CD14-positive monocyte (primary cell): ENCODE data around the gene CST11. TPM values are rescaled to one million over a fixed set of nuclear protein-coding genes. Genes with fewer than 3 reads are reported as not detected.

Experiments
- DNase-seq, 3 donors: peaks; one replicate each; pipeline ENCODE4 v3.0.0-alpha.2; 2011 to 2022
- H2AFZ ChIP-seq: 2 replicates; pipeline ENCODE4 v1.6.0; 2012; ENCODE audit warnings: mild to moderate bottlenecking, low read depth, low read length, inconsistent platforms; ENCODE audit not compliant: insufficient read depth, poor library complexity, severe bottlenecking
- H3K27ac ChIP-seq, 2 donors: 1 replicate in 1 of 2; 2 replicates in 1 of 2; pipeline ENCODE4 v1.5.1; 2012 to 2013; ENCODE audit warnings: low read length in 2 of 2, control low read depth in 1 of 2, inconsistent platforms in 1 of 2, low read depth in 1 of 2, mild to moderate bottlenecking in 1 of 2
- H3K27me3 ChIP-seq, 2 donors: one replicate each; pipeline versions ENCODE4 v1.6.0 to v1.6.1; 2011 to 2013; ENCODE audit warnings: low read length in 2 of 2; ENCODE audit not compliant: control insufficient read depth in 2 of 2, insufficient read depth in 2 of 2
- H3K36me3 ChIP-seq, 2 donors: replicated peaks in 1 of 2; 1 replicate in 1 of 2; 2 replicates in 1 of 2; pipeline versions ENCODE4 v1.5.1 to v1.6.1; 2012 to 2013; ENCODE audit warnings: low read length in 2 of 2, control low read depth in 1 of 2, inconsistent platforms in 1 of 2, mild to moderate bottlenecking in 1 of 2; ENCODE audit not compliant: insufficient read depth in 2 of 2, control insufficient read depth in 1 of 2
- H3K4me1 ChIP-seq, 2 donors: 1 replicate in 1 of 2; 2 replicates in 1 of 2; pipeline versions ENCODE4 v1.5.1 to v1.6.1; 2012 to 2013; ENCODE audit warnings: low read length in 2 of 2, control low read depth in 1 of 2, inconsistent platforms in 1 of 2, mild to moderate bottlenecking in 1 of 2, moderate library complexity in 1 of 2; ENCODE audit not compliant: insufficient read depth in 2 of 2, control insufficient read depth in 1 of 2
- H3K4me2 ChIP-seq: replicated peaks from 2 replicates; pipeline ENCODE3; 2012; ENCODE audit warnings: low read length, moderate library complexity, mild to moderate bottlenecking; ENCODE audit not compliant: poor library complexity, severe bottlenecking; ENCODE audit errors: extremely low read depth
- H3K4me3 ChIP-seq, 3 experiments: fragments of 200-600 bp in 1 of 3; sonication (generic) in 1 of 3; replicated peaks in 1 of 3; 1 replicate in 2 of 3; 2 replicates in 1 of 3; pipeline ENCODE4 v1.5.1; 2011 to 2013; ENCODE audit warnings: low read length in 3 of 3, mild to moderate bottlenecking in 3 of 3, control low read depth in 2 of 3, low read depth in 2 of 3, inconsistent platforms in 1 of 3, moderate library complexity in 1 of 3
- H3K79me2 ChIP-seq: 2 replicates; pipeline ENCODE4 v1.6.0; 2012; ENCODE audit warnings: mild to moderate bottlenecking, control low read depth, inconsistent platforms, low read length, moderate library complexity; ENCODE audit not compliant: insufficient read depth
- H3K9ac ChIP-seq: 2 replicates; pipeline ENCODE4 v1.6.0; 2017; ENCODE audit warnings: low read length, mild to moderate bottlenecking; ENCODE audit not compliant: insufficient read depth, poor library complexity, severe bottlenecking
- H3K9me3 ChIP-seq, 2 donors: replicated peaks in 1 of 2; 1 replicate in 1 of 2; 2 replicates in 1 of 2; pipeline versions ENCODE4 v1.5.1 to v1.6.1; 2012 to 2013; ENCODE audit warnings: low read length in 2 of 2, control low read depth in 1 of 2; ENCODE audit not compliant: control insufficient read depth in 1 of 2, insufficient read depth in 1 of 2
- H4K20me1 ChIP-seq: 2 replicates; pipeline ENCODE4 v1.6.0; 2012; ENCODE audit warnings: mild to moderate bottlenecking, low read length, control low read depth, moderate library complexity; ENCODE audit not compliant: insufficient read depth
- H3K27ac Mint-ChIP-seq, 7 donors: one replicate each; pipeline ENCODE4 v1.8.0; 2020; ENCODE audit warnings: mild to moderate bottlenecking in 7 of 7, mixed read lengths in 7 of 7, moderate library complexity in 6 of 7, inconsistent platforms in 2 of 7
- H3K27me3 Mint-ChIP-seq, 3 donors: one replicate each; pipeline ENCODE4 v1.8.0; 2021 to 2022; ENCODE audit warnings: low read depth in 3 of 3, mild to moderate bottlenecking in 3 of 3, mixed read lengths in 3 of 3, moderate library complexity in 3 of 3, inconsistent platforms in 1 of 3
- H3K36me3 Mint-ChIP-seq, 2 donors: one replicate each; pipeline ENCODE4 v1.8.0; 2020; ENCODE audit warnings: mixed read lengths in 2 of 2, inconsistent platforms in 1 of 2, mild to moderate bottlenecking in 1 of 2
- H3K4me1 Mint-ChIP-seq: one replicate; pipeline ENCODE4 v1.8.0; 2020; ENCODE audit warnings: mild to moderate bottlenecking, mixed read lengths
- H3K4me3 Mint-ChIP-seq, 2 donors: one replicate each; pipeline ENCODE4 v1.8.0; 2020; ENCODE audit warnings: mild to moderate bottlenecking in 2 of 2, mixed read lengths in 2 of 2, moderate library complexity in 1 of 2
- H3K9me3 Mint-ChIP-seq, 7 donors: one replicate each; pipeline ENCODE4 v1.8.0; 2020 to 2022; ENCODE audit warnings: mixed read lengths in 7 of 7, mild to moderate bottlenecking in 6 of 7, moderate library complexity in 6 of 7, inconsistent platforms in 2 of 7
- WGBS: methylation state at CpG from one replicate; pipeline ENCODE4 v1.1.5; 2013; ENCODE audit warnings: missing lambda C conversion rate; ENCODE audit not compliant: insufficient coverage; 5-methylcytosine and 5-hydroxymethylcytosine counted together
- intact Hi-C, 2 donors: fragments of 100-400 bp; cut with micrococcal nuclease; formaldehyde crosslinking; loops; one replicate each; pipeline versions ENCODE4 v1.15.0 to v1.15.1; 2023
- polyA plus RNA-seq, 3 donors: library from polyadenylated mRNA; depleted of rRNA in 1 of 3; unstranded in 2 of 3; stranded (reverse) in 1 of 3; fragments of 300-500 nt in 2 of 3; fragments of >200 nt in 1 of 3; fragmentation: Illumina TruSeq in 2 of 3; gene quantifications; 1 replicate in 2 of 3; 2 replicates in 1 of 3; pipeline ENCODE4 v1.2.3, GENCODE V29; 2012 to 2021
- TF ChIP-seq, protein P1 (sequence below): fragments of 200-600 bp; IDR thresholded peaks from one replicate; pipeline ENCODE4 v1.8.0; 2022; ENCODE audit warnings: antibody characterized with exemption, mild to moderate bottlenecking

Gene CST11
- polyA plus RNA-seq, 3 donors: not detected

GRCh38 chr20:23441850-23442313, 10.8 kb downstream of the CST11 start:
- H3K27me3 Mint-ChIP-seq: peaks cover 2 to 10% (median 8%) of the 10 kb centered on the region in 3 donors
- WGBS: 28% methylated on average over 6 of the region's 8 CpGs
- no peak overlapping the region for H2AFZ ChIP-seq

DNA sequence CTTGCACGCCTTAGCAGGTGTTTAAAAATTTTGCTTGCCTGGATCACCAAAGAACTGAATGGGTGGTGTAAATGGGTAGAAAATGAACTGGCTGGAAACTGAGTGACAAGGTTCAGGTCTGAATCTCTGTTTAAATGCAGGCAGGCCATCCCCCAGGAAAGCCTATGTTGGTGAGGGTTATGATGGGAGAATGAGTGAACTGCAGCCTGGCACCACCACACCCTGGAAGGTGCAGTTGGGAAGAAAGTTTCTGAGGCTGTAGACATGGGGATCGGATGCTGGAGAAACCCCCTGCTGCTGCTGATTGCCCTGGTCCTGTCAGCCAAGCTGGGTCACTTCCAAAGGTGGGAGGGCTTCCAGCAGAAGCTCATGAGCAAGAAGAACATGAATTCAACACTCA, 12.7 kb downstream of the CST11 start:
- H3K4me3 Mint-ChIP-seq: no peak overlapping the region
- Histone ChIP-seq H3K27me3 (no peaks in the 10 kb centered on the region), H3K9ac (no peak overlapping the region), H4K20me1 (no peaks in the 10 kb centered on the region), H3K27ac (no peak overlapping the region), H3K4me1 (no peaks in the 10 kb centered on the region), H2AFZ (no peak overlapping the region), H3K9me3 (no peaks in the 10 kb centered on the region), H3K36me3 (no peaks in the 10 kb centered on the region), H3K4me2 (no peak overlapping the region), H3K4me3 (no peak overlapping the region), H3K79me2 (no peaks in the 10 kb centered on the region)
- intact Hi-C loops: no loop called here
- no peak for DNase-seq
- no peaks in the 10 kb centered on the region for H3K9me3 Mint-ChIP-seq
- no peaks in the 10 kb centered on the region for H3K36me3 Mint-ChIP-seq
- no peak overlapping the region for H3K27ac Mint-ChIP-seq
- WGBS: 100% methylated on average over 2 of the region's 2 CpGs
- no peaks in the 10 kb centered on the region for H3K4me1 Mint-ChIP-seq
- TF ChIP-seq, protein P1, sequence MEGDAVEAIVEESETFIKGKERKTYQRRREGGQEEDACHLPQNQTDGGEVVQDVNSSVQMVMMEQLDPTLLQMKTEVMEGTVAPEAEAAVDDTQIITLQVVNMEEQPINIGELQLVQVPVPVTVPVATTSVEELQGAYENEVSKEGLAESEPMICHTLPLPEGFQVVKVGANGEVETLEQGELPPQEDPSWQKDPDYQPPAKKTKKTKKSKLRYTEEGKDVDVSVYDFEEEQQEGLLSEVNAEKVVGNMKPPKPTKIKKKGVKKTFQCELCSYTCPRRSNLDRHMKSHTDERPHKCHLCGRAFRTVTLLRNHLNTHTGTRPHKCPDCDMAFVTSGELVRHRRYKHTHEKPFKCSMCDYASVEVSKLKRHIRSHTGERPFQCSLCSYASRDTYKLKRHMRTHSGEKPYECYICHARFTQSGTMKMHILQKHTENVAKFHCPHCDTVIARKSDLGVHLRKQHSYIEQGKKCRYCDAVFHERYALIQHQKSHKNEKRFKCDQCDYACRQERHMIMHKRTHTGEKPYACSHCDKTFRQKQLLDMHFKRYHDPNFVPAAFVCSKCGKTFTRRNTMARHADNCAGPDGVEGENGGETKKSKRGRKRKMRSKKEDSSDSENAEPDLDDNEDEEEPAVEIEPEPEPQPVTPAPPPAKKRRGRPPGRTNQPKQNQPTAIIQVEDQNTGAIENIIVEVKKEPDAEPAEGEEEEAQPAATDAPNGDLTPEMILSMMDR: no peak
- peaks cover 2 to 9% (median 8%) of the 10 kb centered on the region in 3 donors for H3K27me3 Mint-ChIP-seq

More at GRCh38 chr20:23441850-23442313, 10.8 kb downstream of the CST11 start:
- H3K4me3 Mint-ChIP-seq: no peak overlapping the region
- no peaks in the 10 kb centered on the region for H3K4me1 ChIP-seq
- no peak overlapping the region for H3K27ac Mint-ChIP-seq
- H3K9me3 Mint-ChIP-seq: no peaks in the 10 kb centered on the region
- intact Hi-C loops: loop anchor here (1.0 to 2.0 kb wide), 2 partner anchors 164 to 165 kb away; no protein-coding TSS in a partner anchor
- no peaks in the 10 kb centered on the region for H3K36me3 Mint-ChIP-seq
- H4K20me1 ChIP-seq: no peaks in the 10 kb centered on the region
- H3K4me1 Mint-ChIP-seq: no peaks in the 10 kb centered on the region
- no peak overlapping the region for H3K9ac ChIP-seq
- no peaks in the 10 kb centered on the region for H3K27me3 ChIP-seq
- DNase-seq: peak; percentile 46 to 76 (median 67)
- H3K9me3 ChIP-seq: no peaks in the 10 kb centered on the region
- H3K4me2 ChIP-seq: no peak overlapping the region
- no peaks in the 10 kb centered on the region for H3K79me2 ChIP-seq
- no peaks in the 10 kb centered on the region for H3K36me3 ChIP-seq
- TF ChIP-seq, protein P1: peak; percentile 91
- no peak overlapping the region for H3K4me3 ChIP-seq
- H3K27ac ChIP-seq: no peak overlapping the region
